T-helper 9 cell (primary cell): Measurements from ENCODE around the gene VPREB1.
A peak's percentile ranks its signal among the peaks of the same experiment; 100 is the strongest.
"Not testable (repeated sequence)": the region's sequence is repeated elsewhere in the genome, so short reads cannot be mapped to it uniquely, and the experiment has no call there.

Source experiments
- DNase-seq: peaks from one replicate; pipeline ENCODE4 v3.0.0-alpha.2; 2020
- total RNA-seq, 2 donors: gene quantifications; one replicate each; lab custom pipeline; 2026; lab: John Stamatoyannopoulos, UW

Gene VPREB1, protein sequence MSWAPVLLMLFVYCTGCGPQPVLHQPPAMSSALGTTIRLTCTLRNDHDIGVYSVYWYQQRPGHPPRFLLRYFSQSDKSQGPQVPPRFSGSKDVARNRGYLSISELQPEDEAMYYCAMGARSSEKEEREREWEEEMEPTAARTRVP
- total RNA-seq: 0 reads per million in 2 donors

DNA sequence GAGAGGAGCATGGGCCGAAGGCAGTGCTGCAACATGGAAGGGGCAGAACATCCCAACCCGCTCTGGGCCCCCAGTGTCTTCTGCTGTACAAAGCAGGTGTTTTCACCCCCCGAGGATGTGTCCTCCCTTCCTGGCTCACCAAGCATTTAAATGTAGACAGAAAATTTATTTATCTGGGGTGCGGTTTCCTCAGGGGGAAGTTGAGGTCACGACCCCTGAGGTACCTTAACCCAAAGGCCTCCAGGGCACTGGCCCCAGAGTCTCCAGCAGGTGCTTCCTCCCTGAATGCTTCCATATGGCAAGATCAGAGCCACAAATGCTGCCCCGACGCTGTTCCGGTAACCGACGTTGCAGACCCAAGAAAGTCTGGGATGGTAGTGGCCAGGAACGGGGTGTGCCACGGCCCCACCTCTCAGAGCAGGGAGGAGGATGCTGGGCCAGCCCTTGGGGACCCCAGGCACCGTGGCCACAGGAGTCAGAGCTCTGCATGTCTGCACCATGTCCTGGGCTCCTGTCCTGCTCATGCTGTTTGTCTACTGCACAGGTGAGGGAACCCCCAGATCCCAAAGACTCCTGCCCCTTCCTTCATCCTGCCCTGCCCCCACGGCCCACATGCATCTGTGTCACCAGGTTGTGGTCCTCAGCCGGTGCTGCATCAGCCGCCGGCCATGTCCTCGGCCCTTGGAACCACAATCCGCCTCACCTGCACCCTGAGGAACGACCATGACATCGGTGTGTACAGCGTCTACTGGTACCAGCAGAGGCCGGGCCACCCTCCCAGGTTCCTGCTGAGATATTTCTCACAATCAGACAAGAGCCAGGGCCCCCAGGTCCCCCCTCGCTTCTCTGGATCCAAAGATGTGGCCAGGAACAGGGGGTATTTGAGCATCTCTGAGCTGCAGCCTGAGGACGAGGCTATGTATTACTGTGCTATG, at the start of gene VPREB1:
TSS of gene VPREB1 (plus strand) at position 471 of the 935 bp plus-strand sequence. CDS start at position 499, 28 bp downstream.
- DNase-seq: no peak

DNA sequence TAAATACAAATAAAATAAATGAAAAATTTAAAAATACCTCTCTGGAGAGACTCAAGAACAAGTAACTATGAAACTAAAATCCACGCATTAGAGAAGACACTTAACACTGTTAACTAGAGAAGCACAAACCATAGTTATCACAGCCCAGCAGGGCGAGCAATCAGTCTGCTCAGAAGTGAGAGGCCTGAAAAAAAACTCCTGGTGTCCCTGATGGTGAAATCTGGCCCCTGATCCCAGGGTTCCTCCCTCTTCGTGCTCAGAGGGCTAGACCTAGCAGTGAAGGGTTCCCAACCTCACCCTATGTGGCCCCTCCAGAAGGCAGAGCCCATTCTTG, 49.7 kb upstream of the VPREB1 start:
- DNase-seq: no peak

DNA sequence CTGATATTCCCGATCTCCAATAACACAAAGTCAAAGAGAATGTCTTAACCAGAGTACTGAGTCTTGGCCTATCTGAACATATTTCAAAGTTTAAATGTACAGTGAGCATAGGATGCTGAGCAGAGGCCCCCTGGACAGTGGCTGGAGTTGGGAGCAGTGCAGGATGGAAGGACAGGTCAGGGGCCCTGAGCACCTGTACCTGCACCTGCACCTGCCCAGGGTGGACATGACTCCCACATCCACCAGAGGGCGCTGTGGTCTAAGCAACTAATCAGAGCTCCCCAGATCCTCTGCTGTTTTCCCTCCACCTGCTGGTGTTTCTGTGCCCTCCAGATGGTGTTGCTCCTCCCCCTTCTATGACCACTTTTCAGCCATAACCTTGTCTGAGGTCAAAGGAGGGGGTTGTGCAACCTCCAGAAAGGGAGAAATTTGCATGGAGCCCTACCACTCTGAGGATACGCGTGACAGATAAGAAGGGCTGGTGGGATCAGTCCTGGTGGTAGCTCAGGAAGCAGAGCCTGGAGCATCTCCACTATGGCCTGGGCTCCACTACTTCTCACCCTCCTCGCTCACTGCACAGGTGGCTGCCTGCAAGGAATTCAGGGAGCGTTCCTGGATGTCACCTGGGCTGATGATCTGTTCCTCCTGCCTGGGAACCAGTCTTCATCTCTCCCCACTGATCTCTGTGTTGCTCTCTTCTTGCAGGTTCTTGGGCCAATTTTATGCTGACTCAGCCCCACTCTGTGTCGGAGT, 49.1 kb upstream of the VPREB1 start:
- DNase-seq: peak; percentile 87

DNA sequence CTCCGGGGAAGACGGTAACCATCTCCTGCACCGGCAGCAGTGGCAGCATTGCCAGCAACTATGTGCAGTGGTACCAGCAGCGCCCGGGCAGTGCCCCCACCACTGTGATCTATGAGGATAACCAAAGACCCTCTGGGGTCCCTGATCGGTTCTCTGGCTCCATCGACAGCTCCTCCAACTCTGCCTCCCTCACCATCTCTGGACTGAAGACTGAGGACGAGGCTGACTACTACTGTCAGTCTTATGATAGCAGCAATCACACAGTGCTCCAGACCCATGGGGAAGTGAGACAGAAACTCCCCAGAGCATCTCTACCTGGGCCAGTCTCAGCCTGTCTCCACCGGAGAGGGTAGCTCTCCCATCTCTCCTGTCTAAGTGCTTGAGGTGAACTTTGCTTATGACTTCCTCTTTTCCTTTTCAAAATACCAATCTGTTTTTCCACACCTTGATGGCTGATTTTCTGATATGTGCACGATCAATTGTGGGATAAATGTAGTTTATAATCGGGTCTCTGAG, 48.5 kb upstream of the VPREB1 start:
- DNase-seq: no peak

DNA sequence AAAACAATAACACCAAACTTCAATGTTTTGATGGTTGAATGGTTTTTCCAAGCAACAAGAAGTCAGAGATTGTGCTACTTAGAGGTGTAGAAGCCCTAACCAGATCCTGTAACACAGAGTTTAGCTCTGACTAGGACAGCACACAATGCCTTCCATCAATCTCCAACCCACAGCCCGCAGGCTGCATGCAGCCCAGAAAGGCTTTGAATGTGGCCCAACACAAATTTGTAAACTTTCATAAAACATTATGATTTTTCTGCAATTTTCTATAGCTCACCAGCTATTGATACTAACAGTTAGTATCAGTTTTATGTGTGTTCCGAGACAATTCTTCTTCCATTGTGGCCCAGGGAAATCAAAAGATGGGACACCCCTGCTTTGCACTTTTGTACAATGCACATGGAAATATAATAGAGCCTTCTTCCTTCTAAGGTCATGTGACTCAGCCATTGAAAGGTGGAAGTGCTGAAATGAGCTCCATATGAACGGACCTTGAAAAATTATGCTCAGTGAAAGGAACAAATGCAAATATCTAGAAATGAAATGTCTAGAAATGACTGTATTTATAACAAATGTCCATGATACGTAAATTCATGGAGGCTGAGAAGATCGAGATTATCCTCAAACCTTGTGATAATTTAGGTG, 47.6 kb upstream of the VPREB1 start:
- no peak for DNase-seq

DNA sequence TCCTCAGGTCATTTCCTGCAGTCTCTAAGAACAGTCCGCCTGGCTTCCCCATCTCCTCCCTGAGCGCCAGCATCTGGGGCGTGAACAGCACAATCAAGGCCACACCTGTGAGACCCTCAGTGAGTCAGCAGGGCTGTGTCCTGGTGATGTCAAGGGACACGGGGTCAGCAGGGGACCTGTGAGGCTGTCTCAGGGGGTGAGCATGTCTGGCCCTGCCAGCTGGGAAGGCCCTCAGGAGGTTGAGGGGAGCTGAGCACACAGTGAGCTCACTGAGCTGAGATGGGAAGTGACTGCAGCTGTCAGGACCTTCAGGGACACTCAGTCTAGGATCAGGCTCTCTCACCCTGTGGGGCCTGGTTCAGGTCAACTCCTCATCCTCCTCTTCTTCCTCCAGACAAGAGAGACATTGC, 46.6 kb upstream of the VPREB1 start:
- no peak for DNase-seq

DNA sequence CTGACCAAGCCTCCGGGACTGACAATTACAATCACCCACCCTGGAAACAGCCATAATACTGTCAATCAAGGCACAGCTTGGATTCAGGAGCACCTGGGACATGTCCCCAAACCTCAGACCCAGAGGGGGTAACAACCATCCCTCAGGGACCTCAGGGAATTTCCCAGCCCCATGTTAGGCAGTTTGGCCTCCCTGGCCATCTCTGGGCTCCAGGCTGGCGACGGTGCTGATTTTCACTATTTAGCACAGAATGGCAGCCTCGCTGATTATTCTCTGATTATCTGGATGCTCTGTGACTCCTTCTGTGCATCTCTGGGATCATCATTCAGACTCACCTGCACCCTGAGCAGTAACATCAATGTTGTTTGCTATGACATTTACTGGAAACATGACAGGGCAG, 45.8 kb upstream of the VPREB1 start:
- no peak for DNase-seq

DNA sequence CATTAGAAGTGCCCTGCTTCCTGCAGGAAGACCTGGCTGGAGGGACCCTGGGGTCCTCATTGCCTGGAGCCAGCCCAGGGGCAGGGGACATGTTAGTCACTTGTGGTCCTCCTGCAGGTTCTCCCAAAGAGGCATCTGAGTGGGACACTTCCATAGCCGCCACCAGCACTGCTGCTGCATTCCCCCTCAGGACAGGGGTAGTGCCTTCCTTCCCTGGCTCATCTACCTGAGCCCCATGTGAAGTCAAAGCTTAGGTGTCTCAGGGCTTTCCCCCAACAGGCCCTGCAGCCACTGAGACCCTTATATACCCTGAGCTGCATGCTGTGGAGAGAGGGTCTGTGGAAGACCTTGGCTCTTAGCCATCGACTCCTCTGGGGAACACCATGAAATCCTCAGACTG, 45.0 kb upstream of the VPREB1 start:
- DNase-seq: no peak

DNA sequence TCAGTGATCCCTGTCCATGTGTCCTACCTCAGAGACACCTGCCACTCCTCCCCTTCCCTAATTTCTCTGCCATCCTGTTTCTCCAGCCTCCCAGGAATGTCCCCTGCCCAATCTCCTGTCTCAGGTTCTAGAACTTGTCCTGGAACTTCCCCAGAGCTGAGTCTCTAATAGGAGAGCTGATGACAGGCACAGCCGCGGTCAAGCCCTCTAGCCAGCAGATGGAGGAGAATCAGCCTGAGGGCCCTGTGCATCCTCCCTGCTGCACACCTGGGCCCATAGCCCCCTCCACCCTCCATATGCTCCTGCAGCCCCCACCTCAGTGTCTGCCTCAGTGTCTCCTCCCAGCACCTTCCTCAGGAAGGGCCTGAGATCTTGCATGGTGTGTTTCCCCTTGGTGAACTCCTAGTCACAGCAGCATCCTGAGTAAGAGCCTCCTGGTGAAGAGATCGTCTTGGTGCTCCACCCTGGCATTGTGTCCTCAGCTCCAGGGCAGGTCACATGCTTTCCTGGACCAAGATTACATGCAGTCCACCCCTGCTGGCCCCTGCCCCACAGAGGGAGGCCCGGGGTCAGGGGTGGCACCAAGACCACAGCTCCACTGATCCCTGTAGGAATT, 43.9 kb upstream of the VPREB1 start:
- DNase-seq: no peak

DNA sequence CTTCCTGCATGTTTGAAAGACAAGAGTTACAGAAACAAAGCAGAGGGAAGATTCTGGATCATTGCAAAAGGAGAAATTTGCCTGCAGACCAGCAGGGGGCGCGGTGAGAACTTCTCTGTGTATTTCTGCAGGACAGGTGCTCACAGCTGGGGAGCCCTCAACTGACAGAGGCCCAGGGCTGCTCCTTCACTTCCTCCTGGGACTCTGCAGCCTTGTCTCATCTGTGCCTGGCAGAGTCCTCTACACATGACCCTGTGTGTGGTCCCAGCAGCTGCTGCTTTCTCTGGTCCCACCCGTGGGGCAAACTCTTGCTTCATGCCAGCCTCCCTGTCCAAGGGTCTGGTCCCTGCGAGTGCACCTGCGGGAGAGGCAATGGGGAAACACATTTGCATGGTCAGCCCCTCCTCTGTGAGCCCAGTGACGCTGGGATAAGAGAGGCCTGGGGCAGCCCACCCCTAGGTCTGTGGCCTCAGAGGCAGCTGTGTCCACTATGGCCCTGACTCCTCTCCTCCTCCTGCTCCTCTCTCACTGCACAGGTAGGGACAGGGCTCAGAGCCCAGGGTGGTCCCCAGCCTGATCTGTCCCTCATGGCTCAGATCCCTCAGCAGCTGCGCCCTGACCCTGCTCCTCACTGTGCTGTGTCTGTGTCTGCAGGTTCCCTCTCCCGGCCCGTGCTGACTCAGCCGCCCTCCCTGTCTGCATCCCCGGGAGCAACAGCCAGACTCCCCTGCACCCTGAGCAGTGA, 43.2 kb upstream of the VPREB1 start:
- DNase-seq: peak; percentile 47

DNA sequence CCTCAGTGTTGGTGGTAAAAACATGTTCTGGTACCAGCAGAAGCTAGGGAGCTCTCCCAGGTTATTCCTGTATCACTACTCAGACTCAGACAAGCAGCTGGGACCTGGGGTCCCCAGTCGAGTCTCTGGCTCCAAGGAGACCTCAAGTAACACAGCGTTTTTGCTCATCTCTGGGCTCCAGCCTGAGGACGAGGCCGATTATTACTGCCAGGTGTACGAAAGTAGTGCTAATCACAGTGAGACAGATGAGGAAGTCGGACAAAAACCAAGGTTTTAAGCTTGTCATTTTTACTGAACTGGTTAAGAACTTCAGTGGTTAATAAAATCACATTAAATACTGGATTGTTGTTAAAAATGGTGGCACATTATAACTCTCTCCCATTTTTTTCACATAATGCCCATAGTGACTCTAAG, 42.6 kb upstream of the VPREB1 start:
- DNase-seq: no peak

DNA sequence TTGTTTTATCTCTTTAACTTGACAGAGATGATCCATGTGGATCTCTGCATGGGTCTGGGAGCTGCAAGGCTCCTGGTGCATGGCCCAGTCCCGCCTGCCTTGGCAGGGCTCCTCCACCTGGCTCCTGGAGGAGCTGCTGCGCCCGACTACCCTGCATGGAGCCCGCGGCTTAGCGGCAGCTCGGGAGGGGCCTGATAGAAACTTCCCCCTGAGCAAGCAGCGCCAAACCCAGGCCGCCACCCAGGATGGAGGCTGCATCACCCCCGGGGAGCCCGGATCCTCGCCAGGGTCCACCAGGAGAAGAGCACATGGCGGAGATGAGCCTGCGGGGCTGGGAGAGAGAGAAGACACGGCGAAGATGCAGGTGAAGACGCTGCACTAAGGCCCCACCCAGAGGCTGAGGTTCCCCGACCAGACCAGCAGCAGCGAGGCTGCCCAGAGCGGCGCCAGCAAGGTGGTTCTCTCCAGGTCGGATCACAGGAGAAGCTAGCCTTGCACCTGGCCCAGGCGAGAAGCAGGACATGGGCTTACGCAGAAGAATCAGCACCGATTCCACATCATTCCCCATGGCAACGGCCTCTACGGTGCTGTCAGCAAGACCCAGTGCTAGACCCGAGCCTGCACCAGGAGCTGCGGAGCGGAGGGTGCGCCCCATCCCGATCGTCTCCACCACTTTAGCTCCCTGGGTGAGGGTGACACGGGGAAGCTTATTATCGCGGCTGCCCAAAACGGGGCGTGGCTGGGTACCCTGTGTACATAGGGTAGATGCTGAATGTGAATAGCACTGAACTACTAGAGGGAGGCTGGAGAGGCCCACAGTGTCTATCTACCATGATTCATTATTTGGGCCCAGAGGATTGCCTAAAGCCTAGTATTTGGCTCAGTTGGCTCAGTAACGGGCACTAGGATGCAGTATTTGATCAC, 41.3 kb upstream of the VPREB1 start:
- DNase-seq: no peak

DNA sequence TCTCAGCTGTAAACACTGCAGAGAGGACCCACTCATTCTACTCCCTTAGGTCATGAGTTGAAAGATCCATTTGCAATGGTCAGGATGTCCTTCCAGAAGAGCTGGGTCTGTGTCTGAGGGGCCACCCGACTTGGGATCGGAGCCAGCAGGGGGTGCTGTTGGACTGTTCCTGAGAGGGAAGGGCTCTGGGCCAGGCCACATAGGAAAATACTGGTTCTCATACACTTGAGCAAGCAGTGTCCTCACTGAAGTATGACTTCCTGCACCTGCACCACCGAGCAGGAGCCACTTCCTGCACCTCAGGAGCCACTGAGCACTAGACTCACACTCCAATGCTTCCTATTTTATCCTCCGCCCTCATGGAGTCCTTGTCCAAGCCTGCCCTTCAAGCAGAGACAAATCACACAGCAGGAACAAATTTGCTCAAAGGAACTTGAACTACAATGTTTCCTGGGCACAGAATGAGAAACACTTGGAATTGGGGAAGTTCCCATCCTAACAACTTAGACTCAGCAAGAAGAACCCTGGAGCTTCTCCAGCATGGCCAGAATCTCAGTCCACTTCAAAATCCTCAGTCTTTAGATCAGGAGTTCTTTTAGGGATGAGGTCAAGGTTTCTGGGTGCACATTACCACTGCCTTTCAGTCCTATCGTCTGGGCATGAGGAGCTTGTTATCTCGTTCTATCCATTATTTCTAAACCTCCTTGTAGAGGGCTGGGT, 36.6 kb upstream of the VPREB1 start:
- peak; percentile 74 for DNase-seq

DNA sequence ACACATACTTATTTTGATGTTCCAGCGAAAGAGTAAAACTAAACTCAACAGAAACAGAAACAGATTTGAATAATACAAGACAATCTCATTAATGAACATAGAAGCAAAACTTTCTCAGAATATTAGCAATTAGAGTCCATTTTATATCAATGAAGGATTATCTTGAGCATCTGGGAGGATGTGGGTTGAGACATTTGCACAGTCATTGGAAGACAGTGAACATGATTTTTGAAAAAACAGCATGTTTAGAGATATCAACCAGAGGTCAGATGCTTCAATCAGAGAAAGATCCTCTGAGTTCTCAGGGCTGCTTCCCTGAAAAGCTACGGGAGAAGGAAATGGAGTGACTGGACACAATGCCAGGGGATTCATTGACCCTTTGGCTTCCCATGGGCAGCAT, 35.9 kb upstream of the VPREB1 start:
- no peak for DNase-seq

DNA sequence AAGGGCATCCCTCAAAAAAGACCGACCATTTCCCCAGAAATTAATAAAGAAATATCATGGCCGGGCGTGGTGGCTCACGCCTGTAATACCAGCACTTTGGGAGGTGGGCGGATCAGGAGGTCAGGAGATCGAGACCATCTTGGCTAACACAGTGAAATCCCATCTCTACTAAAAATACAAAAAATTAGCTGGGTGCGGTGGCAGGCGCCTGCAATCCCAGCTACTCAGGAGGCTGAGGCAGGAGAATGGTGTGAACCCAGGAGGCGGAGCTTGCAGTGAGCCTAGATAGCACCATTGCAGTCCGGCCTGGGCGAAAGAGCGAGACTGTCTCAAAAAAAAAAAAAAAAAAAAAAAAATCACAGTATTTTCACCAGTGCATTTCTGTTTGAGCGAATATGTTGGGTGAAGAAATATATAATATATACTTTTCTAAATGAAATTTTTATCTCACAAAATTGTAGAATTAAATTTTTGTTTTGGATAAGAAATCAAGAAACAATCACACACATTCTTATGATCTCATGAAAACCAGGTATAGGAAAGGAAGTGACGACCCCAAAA, 35.4 kb upstream of the VPREB1 start:
- DNase-seq: not testable (repeated sequence)

DNA sequence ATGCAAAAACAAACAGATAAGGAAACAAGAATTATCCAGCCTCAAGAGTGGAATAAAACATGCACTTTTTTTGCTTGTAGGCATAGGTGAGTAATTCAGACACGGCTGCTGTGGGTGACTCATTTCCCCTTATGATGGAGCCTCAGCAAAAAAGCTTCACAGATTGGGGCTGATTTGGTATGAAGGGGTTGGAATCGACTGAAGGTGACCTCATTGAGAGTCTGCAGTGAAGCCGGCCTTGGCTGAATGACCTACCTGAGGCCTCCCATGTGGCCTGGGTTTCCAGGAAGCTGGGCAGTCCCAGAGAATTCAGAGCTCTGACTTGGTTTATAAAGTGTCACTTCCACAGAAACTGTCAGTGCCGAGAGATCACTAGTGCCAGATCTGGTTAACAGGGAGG, 34.2 kb upstream of the VPREB1 start:
- no peak for DNase-seq

DNA sequence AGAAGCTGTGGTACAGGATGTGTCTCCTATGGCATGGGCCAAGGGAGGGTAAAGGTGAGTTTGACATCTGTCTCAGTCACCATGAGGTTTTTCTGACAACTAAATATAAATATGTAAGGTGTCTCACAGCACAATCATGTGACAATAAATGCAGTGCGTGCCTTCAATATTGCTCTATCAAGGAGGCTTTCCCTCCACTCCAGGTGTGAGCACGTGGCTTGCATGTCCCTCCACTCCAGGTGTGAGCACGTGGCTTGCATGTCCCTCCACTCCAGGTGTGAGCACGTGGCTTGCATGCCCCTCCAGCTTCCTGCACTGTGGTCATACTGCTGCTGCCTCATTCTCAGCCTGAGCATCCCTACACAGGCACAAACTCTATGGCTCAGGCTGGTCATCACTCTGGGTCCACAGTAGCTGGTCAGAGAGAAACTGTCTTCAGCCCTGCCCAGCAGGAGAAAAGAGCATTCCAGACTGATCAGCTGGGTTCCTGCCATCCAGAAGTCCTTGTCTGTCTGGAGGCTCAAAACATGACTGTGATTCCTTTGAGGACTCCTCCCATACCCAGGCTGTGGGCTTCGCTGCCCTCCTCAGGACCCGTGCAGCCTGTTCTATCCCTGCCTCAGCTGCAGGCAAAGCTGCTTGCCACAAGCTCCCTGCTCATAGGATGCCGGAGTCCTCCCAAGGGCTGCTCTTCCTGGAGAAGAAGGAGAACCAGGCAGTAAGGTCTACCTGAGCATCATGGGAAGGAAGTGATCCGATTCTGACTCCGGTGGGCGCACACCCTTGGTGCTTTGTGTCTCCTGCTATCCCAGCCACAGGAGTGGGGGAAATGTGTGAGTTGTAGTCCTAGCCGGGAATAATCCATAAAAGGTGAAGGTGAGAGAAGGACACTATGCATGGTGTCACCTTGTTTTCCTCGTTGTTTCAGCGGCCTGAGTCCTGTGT, 33.4 kb upstream of the VPREB1 start:
- no peak for DNase-seq

DNA sequence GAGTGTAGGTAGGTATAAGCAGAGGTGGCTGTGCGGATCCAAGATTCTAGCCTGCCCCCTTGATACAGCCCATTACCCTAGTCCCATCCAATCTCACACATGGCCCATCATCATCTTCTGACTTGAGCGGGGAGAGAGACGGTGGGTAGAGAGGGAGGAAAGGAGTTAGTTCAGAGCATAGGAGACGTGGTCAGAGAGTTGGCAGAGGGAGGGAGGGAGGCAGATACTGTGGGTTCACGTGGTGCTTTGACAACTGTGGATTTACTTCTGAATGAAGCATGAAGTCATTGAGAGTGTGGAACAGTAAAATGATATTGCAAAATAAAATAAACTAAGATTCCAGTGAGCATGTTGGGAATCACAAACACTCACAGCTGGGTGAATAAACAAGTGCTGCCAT, 31.4 kb upstream of the VPREB1 start:
- DNase-seq: no peak
